NCI-H1048 (cell line): ENCODE data around the gene MDFIC2.
"Not testable (repeated sequence)": the region's sequence is repeated elsewhere in the genome, so short reads cannot be mapped to it uniquely, and the experiment has no call there.

Experiments used
- DNase-seq: peaks from one replicate; lab custom pipeline; 2025; lab: John Stamatoyannopoulos, UW

Gene MDFIC2

GRCh38 chr3:70256566-70256965, 55.9 kb downstream of the MDFIC2 start:
- DNase-seq, result no peak

DNA sequence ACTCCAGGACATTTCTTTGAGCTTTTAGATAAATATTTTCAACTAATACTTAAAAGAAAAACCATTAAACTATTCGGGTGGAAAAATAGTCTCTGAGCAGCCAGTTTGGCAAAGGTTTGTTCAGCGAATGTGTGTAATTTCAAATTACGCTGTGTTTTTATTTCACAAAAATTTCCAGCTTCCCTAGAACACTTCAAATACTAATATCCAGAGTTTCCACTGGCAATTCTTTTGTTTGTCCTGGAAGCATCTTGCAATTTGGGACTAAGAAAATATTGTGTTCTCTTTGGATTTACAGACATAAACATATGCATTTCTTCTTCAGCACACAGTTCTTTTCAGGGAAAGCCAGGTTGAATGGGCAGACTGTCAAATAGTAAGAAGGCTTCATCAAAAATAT, 61.9 kb downstream of the MDFIC2 start:
- no peak for DNase-seq

- DNase-seq, result no peak
Observed at GRCh38 chr3:70249509-70250160, 62.8 kb downstream of the MDFIC2 start.

DNA sequence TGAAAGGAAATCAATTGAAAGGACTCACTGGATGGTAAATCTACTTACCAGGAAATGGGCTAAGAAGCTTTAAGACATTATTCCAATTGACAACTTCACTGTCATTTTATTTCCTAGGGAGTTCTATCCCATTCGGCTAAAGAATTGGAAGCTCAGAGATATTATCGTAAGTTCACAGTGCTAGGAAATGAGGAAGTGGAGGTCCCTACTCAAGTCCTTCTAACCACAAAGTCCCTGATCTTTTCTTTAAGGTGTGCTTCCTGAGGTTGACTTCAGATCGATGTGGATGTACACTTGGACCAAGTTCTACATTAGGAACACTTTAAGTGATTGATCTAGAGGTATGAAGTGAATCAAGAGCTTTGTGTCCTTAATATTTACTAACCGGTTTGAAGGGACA, 63.6 kb downstream of the MDFIC2 start:
- DNase-seq, result no peak

DNA sequence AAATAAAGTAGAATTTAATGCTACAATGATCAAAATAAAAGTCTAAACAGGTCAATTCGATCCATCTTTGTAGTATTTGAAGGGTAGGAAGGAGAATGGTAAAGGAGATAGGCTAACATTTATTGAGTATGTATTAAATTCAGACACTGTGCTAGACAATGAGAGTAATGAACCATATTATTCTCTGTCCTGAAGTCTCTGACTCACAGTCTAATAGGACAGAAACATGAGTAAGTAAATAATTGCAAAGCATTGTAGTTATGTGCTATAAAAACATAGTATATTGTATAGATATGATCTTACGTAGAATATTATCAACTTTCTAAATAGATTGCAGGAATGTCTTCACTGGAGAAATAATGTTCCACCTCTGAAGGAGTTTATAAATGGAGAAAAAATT, 64.5 kb downstream of the MDFIC2 start:
- DNase-seq, result no peak

DNA sequence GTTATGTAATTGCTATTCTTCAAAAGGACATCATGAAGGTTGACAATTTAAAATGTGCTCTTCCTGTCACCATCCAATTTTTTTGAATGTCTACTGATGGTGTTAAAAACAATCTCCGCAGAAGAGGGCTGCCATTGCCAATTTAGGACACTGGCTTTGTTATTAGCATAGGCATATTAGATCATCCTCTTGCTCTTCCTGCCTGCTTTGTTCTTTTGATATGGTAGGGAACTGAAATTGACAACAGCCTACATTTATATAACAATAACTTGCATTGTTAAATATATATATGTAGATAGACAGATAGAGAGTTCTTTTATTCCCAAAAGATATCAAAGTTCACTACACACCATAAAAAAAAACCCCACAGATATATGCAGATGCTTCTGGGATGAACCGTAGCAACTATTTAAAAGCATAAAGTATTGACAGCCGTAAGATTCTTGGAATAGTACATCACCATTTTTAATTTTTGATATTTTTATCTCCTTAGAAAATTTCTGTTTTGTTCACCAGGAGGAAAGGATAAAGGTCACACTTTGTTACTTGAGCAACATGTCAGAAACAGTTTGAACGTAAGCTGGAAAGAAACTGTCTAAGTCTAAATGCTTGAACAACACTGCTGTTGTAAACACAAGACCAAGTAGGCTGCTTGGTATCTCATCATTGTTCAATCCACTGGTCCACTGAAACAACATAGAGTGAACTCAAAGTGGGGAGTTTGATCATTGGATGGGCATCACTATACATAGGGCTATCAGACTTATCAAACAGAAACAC, 66.5 kb downstream of the MDFIC2 start:
- DNase-seq, result no peak

- DNase-seq, result no peak
Observed at GRCh38 chr3:70244422-70244821, 68.0 kb downstream of the MDFIC2 start.

- no peak for DNase-seq
Observed at GRCh38 chr3:70242297-70242882, 70.0 kb downstream of the MDFIC2 start.

- DNase-seq, result no peak
Observed at GRCh38 chr3:70233812-70234211, 78.6 kb downstream of the MDFIC2 start.

GRCh38 chr3:70233112-70233511, 79.3 kb downstream of the MDFIC2 start:
- DNase-seq, result no peak

DNA sequence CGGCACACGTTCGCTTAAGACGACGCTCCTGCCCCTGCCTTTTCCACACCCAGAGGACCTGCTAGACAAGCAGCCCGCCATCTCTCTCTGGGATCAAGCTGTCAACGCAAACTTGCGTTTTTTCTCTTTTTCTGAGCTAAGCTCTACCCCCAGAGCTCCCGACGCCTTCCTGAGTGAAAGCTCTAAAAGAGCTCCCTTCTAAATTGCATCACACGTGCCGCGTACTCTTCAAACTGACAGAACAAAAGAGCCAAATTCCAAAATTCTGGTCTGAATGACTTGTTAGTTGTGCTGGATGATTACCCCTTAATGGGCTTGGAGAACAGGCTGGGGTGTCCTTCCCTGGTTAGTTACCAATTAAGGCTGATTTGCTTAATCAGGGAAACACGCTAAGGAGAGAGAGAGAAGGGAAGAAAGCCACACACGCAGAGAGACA, 81.2 kb downstream of the MDFIC2 start:
- DNase-seq, result no peak

- no peak for DNase-seq
Observed at GRCh38 chr3:70227437-70227836, 85.0 kb downstream of the MDFIC2 start.

DNA sequence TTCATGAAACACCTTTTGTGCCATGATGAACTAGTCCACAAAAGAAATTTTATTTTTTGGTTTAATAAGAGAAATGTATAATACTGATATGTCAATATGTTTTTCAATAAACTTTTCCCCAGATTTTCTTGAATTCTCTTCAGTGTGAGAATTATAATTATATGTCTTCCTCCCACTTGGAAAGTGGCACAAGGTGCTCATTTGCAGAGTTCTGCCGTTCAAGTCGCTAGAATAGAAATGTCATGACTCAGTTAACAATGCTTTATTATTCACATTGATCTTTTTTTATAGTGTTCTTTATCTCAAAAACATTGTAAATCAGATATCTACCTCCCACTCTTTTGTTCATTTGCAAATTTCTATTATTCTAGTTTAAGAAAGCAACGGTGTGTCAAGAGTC, 87.3 kb downstream of the MDFIC2 start:
- no peak for DNase-seq

- no peak for DNase-seq
Observed at GRCh38 chr3:70224337-70224736, 88.1 kb downstream of the MDFIC2 start.

- no peak for DNase-seq
Observed at GRCh38 chr3:70218471-70218870, 94.0 kb downstream of the MDFIC2 start.

DNA sequence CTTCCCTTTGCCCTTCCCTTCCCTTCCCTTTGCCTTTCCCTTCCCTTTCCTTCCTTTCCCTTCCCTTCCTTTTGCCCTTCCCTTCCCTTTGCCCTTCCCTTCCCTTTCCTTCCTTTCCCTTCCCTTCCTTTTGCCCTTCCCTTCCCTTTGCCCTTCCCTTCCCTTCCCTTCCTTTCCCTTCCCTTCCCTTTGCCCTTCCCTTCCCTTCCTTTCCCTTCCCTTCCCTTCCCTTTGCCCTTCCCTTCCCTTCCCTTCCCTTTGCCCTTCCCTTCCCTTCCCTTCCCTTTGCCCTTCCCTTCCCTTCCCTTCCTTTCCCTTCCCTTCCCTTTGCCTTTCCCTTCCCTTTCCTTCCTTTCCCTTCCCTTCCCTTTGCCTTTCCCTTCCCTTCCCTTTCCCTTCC, 101.2 kb downstream of the MDFIC2 start:
- not testable (repeated sequence) for DNase-seq

DNA sequence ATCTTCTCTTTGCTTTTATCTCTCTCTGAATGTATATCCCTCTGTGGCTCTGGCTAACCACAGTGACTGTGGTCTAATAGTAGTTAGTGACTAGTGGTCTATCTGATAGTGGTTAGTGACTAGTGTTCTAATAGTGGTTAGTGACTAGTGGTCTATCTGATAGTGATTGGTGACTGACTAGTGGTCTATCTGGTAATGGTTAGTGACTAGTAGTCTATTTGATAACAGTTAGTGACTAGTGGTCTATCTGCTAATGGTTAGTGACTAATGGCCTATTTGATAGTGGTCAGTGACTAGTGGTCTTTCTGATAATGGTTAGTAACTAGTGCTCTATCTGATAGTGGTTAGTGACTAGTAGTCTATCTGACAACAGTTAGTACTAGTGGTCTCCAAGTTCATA, 110.5 kb downstream of the MDFIC2 start:
- DNase-seq, result no peak

GRCh38 chr3:70189884-70190473, 122.5 kb downstream of the MDFIC2 start:
- no peak for DNase-seq

DNA sequence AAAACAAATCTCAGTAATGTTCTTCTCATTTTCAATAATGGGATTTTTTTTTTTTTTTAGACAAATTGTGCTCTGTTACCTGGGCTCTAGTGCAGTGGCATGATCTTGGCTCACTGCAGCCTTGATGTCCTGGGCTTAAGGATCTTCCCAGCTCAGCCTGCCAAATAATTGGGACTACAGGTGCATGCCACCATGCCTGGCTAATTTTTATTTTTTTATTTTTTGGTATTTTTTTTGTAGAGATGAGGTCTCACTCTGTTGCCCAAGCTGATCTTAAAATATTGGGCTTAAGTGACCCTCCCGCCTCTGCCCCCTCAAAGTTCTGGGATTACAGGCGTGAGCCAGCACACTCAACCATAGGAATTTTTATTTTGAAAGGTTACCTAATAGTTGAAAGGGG, 126.2 kb downstream of the MDFIC2 start:
- DNase-seq, result no peak

GRCh38 chr3:70185661-70186060, 126.8 kb downstream of the MDFIC2 start:
- no peak for DNase-seq

DNA sequence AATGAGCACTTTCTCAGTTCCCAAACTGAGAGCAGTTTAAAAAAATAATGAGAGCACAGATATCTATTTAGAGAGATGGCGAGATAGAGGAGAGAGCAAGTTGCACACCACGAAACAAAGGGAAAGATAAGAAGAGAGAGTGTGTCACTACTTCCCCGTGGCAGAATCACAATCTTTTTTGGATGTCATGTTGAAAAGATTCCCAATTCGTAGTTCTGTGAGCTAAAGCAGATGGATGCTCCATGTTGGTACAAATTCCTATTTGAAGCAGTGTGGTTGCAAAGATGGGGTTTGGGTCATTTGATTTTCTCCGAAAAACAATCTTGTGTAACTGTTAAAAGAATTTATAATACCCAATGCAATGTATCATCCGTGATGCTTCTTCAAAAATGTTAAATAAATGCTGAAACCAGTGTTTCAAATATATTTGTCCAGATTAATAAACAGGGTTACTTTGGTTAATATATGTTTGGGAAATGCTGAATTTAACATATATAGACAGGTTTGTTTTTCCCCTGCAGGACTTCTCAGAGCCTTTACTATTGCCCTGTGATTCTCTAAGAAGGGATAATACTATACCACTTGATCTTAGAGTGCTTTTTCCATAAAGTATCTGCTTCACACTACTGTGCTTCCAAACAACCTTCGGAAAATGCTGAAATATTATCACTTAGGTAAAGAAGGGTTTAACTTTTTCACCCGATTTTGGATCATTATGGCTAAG, 128.5 kb downstream of the MDFIC2 start:
- DNase-seq, result no peak

DNA sequence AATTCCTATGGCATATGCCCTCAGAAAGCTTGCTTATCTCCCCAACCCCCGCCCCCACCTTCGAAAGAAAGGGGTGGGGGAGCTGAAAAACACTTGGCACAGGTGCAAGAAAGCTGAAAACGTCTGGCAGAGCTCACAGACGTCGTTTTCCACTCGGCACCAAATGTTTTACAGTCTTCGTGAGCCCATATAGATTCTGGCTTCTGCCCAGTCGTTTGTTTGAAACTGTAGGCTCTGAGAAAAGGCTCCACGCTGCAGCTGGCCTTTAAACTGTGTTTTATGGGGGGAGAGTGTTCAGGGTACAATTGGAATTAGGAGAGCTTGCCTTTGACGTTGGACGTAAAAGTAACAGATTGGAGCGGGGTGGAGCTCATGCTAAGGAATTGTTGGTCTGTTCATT, 130.3 kb downstream of the MDFIC2 start:
- DNase-seq, result no peak
